Gastrocnemius medialis (tissue), 4 donors: ENCODE data around the gene ABHD17A. TPM values are rescaled to one million over a fixed set of nuclear protein-coding genes. Genes with fewer than 3 reads are reported as not detected.
A peak's percentile ranks its signal among the peaks of the same experiment; 100 is the strongest.

Experiments used
- ATAC-seq, 2 donors: fragments of 150-250 bp; one replicate each; pipeline ENCODE4 v1.9.1; 2016
- DNase-seq, 2 donors: peaks; one replicate each; pipeline ENCODE4 v3.0.0-alpha.2; 2019
- H3K27ac ChIP-seq, 4 donors: fragments of 200-600 bp; sonication (generic); 1 replicate in 1 of 4; 2 replicates in 3 of 4; pipeline ENCODE4 v1.5.1; 2016 to 2018; ENCODE audit warnings: mild to moderate bottlenecking in 2 of 4, moderate library complexity in 1 of 4
- H3K27me3 ChIP-seq, 3 donors: fragments of 200-600 bp; sonication (generic) in 2 of 3; 1 replicate in 1 of 3; 2 replicates in 2 of 3; pipeline versions ENCODE4 v1.5.1 to v1.6.0; 2016 to 2019; ENCODE audit warnings: mild to moderate bottlenecking in 1 of 3, moderate library complexity in 1 of 3
- H3K36me3 ChIP-seq, 2 donors: fragments of 200-600 bp; sonication (generic) in 1 of 2; one replicate each; pipeline ENCODE4 v1.5.1; 2017 to 2018
- H3K4me1 ChIP-seq, 2 donors: fragments of 200-600 bp; sonication (generic) in 1 of 2; one replicate each; pipeline ENCODE4 v1.5.1; 2016 to 2017; ENCODE audit warnings: mild to moderate bottlenecking in 2 of 2
- H3K4me3 ChIP-seq, 4 donors: fragments of 200-600 bp; sonication (generic) in 3 of 4; 1 replicate in 1 of 4; 2 replicates in 3 of 4; pipeline ENCODE4 v1.5.1; 2016 to 2019; ENCODE audit warnings: mild to moderate bottlenecking in 2 of 4
- H3K9me3 ChIP-seq, 3 donors: fragments of 200-600 bp; sonication (generic) in 2 of 3; 1 replicate in 1 of 3; 2 replicates in 2 of 3; pipeline ENCODE4 v1.5.1; 2016 to 2019
- POLR2A ChIP-seq, 2 donors: fragments of 450-650 bp; IDR thresholded peaks; one replicate each; pipeline ENCODE4 v1.6.1; 2017; ENCODE audit warnings: antibody characterized with exemption in 2 of 2, mild to moderate bottlenecking in 2 of 2, moderate library complexity in 2 of 2
- in situ Hi-C, 4 donors: fragments of 200-750 bp; cut with MboI; loops; one replicate each; pipeline versions ENCODE4 v1.15.0 to v1.8.0; 2017; ENCODE audit warnings: low sequenced_read_pairs in 4 of 4
- intact Hi-C: fragments of 100-400 bp; cut with DNase I; formaldehyde crosslinking; loops from one replicate; pipeline ENCODE4 v1.15.1; 2023; ENCODE audit warnings: low total_unique reads
- total RNA-seq, 4 donors: library from RNA; depleted of rRNA; stranded (reverse); fragments of >200 nt; gene quantifications; one replicate each; pipeline versions ENCODE4 v1.1.0 to v1.2.3, GENCODE V29; 2016
- TF ChIP-seq, protein P1 (sequence below), 5 experiments: fragments of 450-650 bp in 3 of 5; fragments of 200-600 bp in 2 of 5; sonication (generic) in 2 of 5; IDR thresholded peaks in 4 of 5; conservative IDR thresholded peaks in 1 of 5; 1 replicate in 4 of 5; 2 replicates in 1 of 5; pipeline ENCODE4 v1.5.1; 2016 to 2019; ENCODE audit warnings: antibody characterized with exemption in 5 of 5, mild to moderate bottlenecking in 3 of 5, moderate library complexity in 3 of 5

ABHD17A gene
- total RNA-seq, 4 donors from 2014 or later: 49.4 to 87.7 (median 70.8) TPM

DNA sequence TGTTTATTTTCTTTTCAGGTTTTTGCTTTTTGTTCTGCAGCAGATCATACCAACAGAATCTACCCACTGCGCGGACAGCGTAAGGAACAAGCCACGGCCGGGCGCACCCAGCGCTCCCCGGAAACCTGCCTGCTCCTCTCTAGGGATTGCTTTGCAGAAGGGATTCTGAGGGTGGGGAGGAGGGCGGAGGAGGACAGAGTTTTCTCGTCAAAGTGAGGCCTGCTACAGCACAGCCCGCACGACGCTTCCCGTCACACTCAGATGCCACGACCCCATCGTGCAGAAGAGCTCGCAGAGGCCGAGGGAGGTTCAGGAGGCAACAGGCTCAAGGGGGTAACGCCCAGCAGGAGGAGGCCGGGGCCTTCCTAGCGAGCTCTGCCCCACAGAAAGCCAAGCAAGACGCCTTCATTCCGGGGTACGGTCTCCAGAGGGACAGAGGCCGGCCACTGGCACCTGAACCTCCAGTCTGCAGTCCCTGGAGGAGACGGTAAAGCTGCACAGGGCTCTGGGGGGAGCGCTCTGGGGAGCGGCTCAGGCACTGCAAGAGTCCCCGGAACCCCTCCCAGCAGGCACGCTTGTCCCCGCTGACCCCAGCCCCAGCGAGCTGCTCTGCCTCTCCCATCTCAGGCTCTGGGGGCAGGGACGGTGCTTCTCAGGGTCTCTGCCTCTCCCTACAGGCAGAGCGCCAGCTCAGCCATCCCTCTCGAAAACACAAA, 43.9 kb downstream of the ABHD17A start:
- Histone ChIP-seq H3K4me3 (peak overlapping the region; percentile 10 to 36 (median 26)), H3K36me3 (no peaks in the 10 kb centered on the region), H3K27ac (peak overlapping the region; percentile 44 to 67 (median 55)), H3K27me3 (no peaks in the 10 kb centered on the region), H3K9me3 (no peaks in the 10 kb centered on the region), H3K4me1 (peaks cover 31 to 69% of the 10 kb centered on the region in 2 donors)
- ATAC-seq: no peak
- TF ChIP-seq, protein P1, sequence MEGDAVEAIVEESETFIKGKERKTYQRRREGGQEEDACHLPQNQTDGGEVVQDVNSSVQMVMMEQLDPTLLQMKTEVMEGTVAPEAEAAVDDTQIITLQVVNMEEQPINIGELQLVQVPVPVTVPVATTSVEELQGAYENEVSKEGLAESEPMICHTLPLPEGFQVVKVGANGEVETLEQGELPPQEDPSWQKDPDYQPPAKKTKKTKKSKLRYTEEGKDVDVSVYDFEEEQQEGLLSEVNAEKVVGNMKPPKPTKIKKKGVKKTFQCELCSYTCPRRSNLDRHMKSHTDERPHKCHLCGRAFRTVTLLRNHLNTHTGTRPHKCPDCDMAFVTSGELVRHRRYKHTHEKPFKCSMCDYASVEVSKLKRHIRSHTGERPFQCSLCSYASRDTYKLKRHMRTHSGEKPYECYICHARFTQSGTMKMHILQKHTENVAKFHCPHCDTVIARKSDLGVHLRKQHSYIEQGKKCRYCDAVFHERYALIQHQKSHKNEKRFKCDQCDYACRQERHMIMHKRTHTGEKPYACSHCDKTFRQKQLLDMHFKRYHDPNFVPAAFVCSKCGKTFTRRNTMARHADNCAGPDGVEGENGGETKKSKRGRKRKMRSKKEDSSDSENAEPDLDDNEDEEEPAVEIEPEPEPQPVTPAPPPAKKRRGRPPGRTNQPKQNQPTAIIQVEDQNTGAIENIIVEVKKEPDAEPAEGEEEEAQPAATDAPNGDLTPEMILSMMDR (IDR thresholded peaks at IDR 0.05 in 4 of 5, conservative IDR thresholded peaks at IDR 0.05 in 1 of 5): no peak
- no peak for TF ChIP-seq POLR2A (IDR thresholded peaks at IDR 0.05)
- DNase-seq: no peak
- in situ Hi-C loops (no loop called here), intact Hi-C loops (no loop called here)

DNA sequence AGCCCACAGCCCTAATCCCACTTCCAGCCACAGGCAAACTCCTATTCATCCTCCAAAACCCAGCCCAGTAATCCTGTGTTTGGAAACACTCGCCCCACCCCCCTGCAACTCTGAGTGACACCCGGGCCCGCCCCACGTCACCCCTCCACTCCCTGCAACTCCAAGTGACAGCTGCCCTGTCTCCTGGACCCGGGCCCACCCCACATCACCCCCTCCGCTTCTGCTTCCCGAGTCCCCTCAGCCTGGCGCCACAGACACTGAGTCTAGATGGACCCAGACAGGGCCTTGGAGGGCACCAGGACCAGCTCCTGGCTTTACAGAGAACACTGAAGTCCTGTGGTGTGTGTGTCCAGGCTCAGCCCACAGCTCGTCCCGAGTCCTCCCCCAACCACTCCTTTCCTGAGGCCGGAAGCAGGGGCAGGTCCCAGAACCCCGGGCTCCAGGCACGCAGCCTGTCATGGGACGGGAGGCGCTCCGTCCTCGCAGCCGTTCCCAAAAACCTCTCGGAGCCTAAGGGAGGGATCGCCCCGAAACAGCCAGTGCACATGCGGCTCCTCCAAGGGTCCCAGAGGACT, 44.7 kb downstream of the ABHD17A start:
- DNase-seq: no peak
- ATAC-seq: peak in 1 of 2 donors; percentile 18
- no peaks in the 10 kb centered on the region for H3K27me3 ChIP-seq
- TF ChIP-seq POLR2A (IDR thresholded peaks at IDR 0.05): no peak
- TF ChIP-seq, protein P1 (IDR thresholded peaks at IDR 0.05 in 4 of 5, conservative IDR thresholded peaks at IDR 0.05 in 1 of 5): no peak
- intact Hi-C loops (no loop called here), in situ Hi-C loops (no loop called here)
- peak overlapping the region in 3 of 4 donors; percentile 20 to 36 (median 31) for H3K4me3 ChIP-seq
- peaks cover 24 to 62% of the 10 kb centered on the region in 2 donors for H3K4me1 ChIP-seq
- H3K27ac ChIP-seq: peak overlapping the region; percentile 44 to 67 (median 55)
- no peaks in the 10 kb centered on the region for H3K9me3 ChIP-seq
- no peaks in the 10 kb centered on the region for H3K36me3 ChIP-seq

DNA sequence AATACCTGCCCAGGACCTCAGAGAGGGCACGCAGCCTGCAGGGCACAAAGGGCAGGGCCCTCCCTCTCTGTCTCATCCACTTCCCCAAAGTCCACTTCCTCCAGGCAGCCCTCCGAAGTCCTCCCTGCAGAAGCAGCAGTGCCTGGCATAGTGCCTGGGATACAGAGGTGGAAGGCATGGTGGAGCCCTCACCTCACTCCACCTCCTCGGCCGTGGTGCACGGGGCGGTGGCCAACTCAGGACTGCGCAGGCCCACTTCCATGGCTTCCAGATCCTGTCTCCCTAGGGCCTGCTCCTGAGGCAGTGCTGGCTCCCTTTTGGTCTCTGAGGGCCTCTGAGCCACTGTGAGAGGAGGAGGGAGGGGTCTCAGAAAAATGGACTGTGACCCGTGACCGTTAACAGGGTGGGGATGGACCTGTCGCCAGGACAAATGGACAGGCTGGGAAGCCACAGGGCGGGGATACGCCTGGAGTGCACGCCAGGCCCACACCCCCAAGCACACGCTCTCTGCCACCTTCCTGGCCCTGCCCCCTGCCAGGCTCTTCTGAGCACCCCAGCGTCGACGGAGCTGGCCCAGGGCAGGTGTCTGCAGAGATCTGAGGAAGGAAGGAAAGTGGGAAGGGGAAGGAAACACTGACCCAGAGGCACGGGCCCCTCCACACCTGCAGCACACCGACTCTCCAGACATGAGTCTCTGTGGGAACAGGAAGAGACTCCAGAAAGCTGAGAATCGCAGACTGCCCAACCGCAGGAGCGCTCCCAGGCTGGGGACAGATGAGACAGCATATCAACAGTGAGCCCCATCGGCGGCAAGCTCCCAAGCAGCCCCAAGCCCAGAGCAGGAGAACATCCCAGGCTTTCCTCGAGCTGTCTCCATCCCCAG, 45.4 kb downstream of the ABHD17A start:
- TF ChIP-seq, protein P1 (IDR thresholded peaks at IDR 0.05 in 4 of 5, conservative IDR thresholded peaks at IDR 0.05 in 1 of 5): no peak
- TF ChIP-seq POLR2A (IDR thresholded peaks at IDR 0.05): no peak
- no peak for DNase-seq
- Histone ChIP-seq H3K9me3 (no peaks in the 10 kb centered on the region), H3K36me3 (no peaks in the 10 kb centered on the region), H3K4me3 (no peak overlapping the region), H3K27me3 (no peaks in the 10 kb centered on the region), H3K4me1 (peaks cover 16 to 55% of the 10 kb centered on the region in 2 donors), H3K27ac (peak overlapping the region; percentile 44 to 67 (median 55))
- peak in 1 of 2 donors; percentile 10 for ATAC-seq
- in situ Hi-C loops (no loop called here), intact Hi-C loops (no loop called here)

DNA sequence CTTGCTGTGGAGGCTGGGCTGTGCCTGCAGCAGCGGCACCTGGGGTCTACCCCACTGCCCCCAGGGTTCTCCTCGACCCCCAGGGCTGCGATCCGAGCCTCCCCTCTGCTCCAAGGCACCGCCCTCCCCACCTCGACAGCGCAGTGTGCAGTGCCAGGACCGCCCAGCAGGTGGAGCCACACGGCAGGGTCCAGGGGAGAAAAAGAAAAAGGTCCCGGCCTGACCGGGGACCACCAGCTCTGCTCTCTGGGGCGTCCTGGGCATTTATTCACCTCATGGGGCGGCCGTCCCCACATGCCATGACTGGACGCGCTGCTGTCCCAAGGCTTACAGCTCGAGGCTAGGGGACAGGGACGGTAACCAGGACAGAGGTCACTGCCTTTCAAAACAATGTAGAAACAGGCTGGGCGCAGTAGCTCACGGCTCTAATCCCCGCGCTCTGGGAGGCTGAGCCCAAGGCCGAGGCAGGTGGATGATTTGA, 47.6 kb downstream of the ABHD17A start:
- no peaks in the 10 kb centered on the region for H3K36me3 ChIP-seq
- peaks cover 0 to 49% of the 10 kb centered on the region in 2 donors for H3K4me1 ChIP-seq
- H3K9me3 ChIP-seq: no peaks in the 10 kb centered on the region
- no peaks in the 10 kb centered on the region for H3K27me3 ChIP-seq
- ATAC-seq: peak in 1 of 2 donors; percentile 53
- in situ Hi-C loops (no loop called here), intact Hi-C loops (no loop called here)
- TF ChIP-seq, protein P1 (IDR thresholded peaks at IDR 0.05 in 4 of 5, conservative IDR thresholded peaks at IDR 0.05 in 1 of 5): peak; percentile 33 to 74 (median 66)
- no peak for TF ChIP-seq POLR2A (IDR thresholded peaks at IDR 0.05)
- H3K4me3 ChIP-seq: no peak overlapping the region
- no peak for DNase-seq
- H3K27ac ChIP-seq: no peak overlapping the region
